Measurements from ENCODE around the gene CLASP2. TPM values are rescaled to one million over a fixed set of nuclear protein-coding genes. Genes with fewer than 3 reads are reported as not detected.

The CLASP2 gene
- total and polyA plus RNA-seq, 3 experiments from 2014 or later, result 13.7 to 53.8 (median 47.0) TPM

DNA sequence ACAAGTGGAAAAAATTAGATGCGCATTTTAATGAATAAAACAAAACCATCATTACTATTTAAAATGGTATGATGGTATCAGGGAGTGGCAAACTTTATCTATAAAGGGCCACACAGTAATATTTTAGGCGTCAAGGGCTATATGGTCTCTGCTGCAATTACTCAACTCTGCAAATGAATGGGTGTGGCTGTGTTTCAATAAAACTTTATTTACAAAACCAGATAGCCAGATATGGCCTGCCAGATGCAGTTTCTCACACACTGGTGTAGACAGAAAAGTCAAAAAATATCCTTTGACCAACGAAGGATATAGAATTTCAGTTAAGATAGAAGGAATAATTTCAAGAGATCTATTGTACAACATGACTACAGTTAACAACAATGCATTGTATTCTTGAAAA, 83.8 kb downstream of the CLASP2 start:
- no peaks in the 10 kb centered on the region for H3K9me3 Mint-ChIP-seq
- H3K36me3 ChIP-seq (ENCODE audit: insufficient read depth, low read length), result no peaks in the 10 kb centered on the region
- H3K4me3 ChIP-seq (ENCODE audit: low read length), result no peak overlapping the region
- H3K27ac ChIP-seq (ENCODE audit: low read depth, low read length), result no peak overlapping the region
- peaks cover 0 to 28% (median 8%) of the 10 kb centered on the region in 3 donors for H3K36me3 Mint-ChIP-seq
- CTCF ChIA-PET, result interaction anchor here (1.3 kb wide), 1 partner anchor 153 kb away, joined by 5 read pairs; no protein-coding TSS in a partner anchor
- no peaks in the 10 kb centered on the region for H3K4me1 ChIP-seq (ENCODE audit: insufficient read depth, low read length)
- no peak overlapping the region for H3K4me3 Mint-ChIP-seq
- POLR2A ChIA-PET, result no interaction called here
- H3K27ac Mint-ChIP-seq, result no peak overlapping the region
- no peak for DNase-seq
- peaks cover 0 to 3% (median 0%) of the 10 kb centered on the region in 3 donors for H3K4me1 Mint-ChIP-seq
- H3K27me3 ChIP-seq (ENCODE audit: insufficient read depth, low read length, poor library complexity, severe bottlenecking), result no peaks in the 10 kb centered on the region
- no peaks in the 10 kb centered on the region for H3K9me3 ChIP-seq (ENCODE audit: low read length)
- H3K27me3 Mint-ChIP-seq, result no peaks in the 10 kb centered on the region

DNA sequence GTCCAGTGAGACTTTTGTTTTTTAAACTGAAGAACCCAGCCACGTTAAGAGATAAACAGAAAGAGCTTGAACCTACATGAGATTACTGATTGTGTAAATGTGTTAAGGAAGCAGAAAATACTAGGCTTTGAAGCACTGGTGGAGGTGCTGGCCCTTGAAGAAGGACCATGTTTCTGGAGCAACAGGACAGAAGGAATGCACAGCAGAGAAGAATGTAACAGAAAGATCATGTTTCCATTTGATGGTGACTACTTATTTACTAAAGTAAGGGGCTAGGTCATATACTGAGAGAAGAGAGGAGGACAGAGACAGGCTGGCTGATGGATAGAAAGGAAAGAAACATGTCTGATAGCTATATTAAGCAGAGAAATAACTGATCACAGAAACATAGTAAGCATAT, 88.8 kb downstream of the CLASP2 start:
- Mint-ChIP-seq H3K36me3 (peaks cover 0 to 22% (median 6%) of the 10 kb centered on the region in 3 donors), H3K9me3 (no peaks in the 10 kb centered on the region)
- no peak for DNase-seq

DNA sequence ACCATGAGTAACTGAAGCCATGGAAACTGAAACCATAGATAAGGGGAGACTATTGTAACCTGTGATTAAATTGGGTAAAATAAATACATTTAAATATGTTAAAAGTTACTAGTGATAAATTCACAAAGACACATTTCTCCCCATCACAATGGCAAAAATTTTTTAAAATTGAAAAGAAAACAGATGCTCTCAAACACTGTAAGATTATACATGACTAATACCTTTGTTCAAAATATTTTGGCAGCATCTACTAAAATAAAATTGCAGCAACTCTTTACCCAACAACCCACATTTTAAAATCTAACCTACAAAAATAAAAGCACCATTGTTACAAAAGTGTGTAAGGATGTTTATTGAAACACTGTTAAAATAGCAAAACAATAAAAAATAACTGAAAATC, 93.3 kb downstream of the CLASP2 start:
- H3K9me3 Mint-ChIP-seq, result no peaks in the 10 kb centered on the region
- H3K4me3 ChIP-seq (ENCODE audit: low read length), result no peak overlapping the region
- peaks cover 4 to 37% (median 14%) of the 10 kb centered on the region in 3 donors for H3K36me3 Mint-ChIP-seq
- no peak overlapping the region for H3K27ac Mint-ChIP-seq
- no peaks in the 10 kb centered on the region for H3K9me3 ChIP-seq (ENCODE audit: low read length)
- no peak overlapping the region for H3K27ac ChIP-seq (ENCODE audit: low read depth, low read length)
- CTCF ChIA-PET, result no interaction called here
- POLR2A ChIA-PET, result no interaction called here
- no peaks in the 10 kb centered on the region for H3K27me3 Mint-ChIP-seq
- H3K36me3 ChIP-seq (ENCODE audit: insufficient read depth, low read length), result no peaks in the 10 kb centered on the region
- no peaks in the 10 kb centered on the region for H3K27me3 ChIP-seq (ENCODE audit: insufficient read depth, low read length, poor library complexity, severe bottlenecking)
- no peak overlapping the region for H3K4me3 Mint-ChIP-seq
- no peaks in the 10 kb centered on the region for H3K4me1 ChIP-seq (ENCODE audit: insufficient read depth, low read length)
- H3K4me1 Mint-ChIP-seq, result no peaks in the 10 kb centered on the region
- no peak for DNase-seq

More for the DNA sequence above, 88.8 kb downstream of the CLASP2 start:
- no peaks in the 10 kb centered on the region for H3K4me1 Mint-ChIP-seq
- H3K36me3 ChIP-seq (ENCODE audit: insufficient read depth, low read length), result no peaks in the 10 kb centered on the region
- no peak overlapping the region for H3K4me3 Mint-ChIP-seq
- no peaks in the 10 kb centered on the region for H3K27me3 Mint-ChIP-seq
- no peak overlapping the region for H3K4me3 ChIP-seq (ENCODE audit: low read length)
- ChIA-PET CTCF (no interaction called here), POLR2A (no interaction called here)
- H3K27me3 ChIP-seq (ENCODE audit: insufficient read depth, low read length, poor library complexity, severe bottlenecking), result no peaks in the 10 kb centered on the region
- no peak overlapping the region for H3K27ac Mint-ChIP-seq
- no peaks in the 10 kb centered on the region for H3K9me3 ChIP-seq (ENCODE audit: low read length)
- H3K27ac ChIP-seq (ENCODE audit: low read depth, low read length), result no peak overlapping the region
- H3K4me1 ChIP-seq (ENCODE audit: insufficient read depth, low read length), result no peaks in the 10 kb centered on the region

DNA sequence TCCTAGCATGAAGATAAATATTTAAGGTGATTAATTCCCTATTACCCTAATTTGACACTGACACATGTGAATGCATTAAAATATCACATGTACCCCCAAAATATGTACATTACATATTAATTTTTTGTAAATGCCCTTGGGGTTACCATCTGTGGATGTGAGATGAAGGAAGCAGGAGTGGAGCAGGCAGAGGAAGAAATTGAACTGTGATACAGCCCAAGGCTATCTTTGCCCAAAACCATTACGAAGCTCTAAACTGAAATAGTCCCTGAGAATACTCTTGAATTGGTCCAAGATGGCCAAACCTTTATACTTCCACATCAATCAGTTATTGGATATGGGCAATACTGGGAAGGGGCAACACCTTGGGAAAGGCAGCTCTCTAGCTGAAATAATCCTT, 105.0 kb downstream of the CLASP2 start:
- Histone ChIP-seq H3K36me3 (ENCODE audit: insufficient read depth, low read length) (no peaks in the 10 kb centered on the region), H3K27ac (ENCODE audit: low read depth, low read length) (no peak overlapping the region), H3K9me3 (ENCODE audit: low read length) (no peaks in the 10 kb centered on the region), H3K4me1 (ENCODE audit: insufficient read depth, low read length) (no peaks in the 10 kb centered on the region), H3K4me3 (ENCODE audit: low read length) (no peak overlapping the region), H3K27me3 (ENCODE audit: insufficient read depth, low read length, poor library complexity, severe bottlenecking) (no peaks in the 10 kb centered on the region)
- DNase-seq, result no peak
- Mint-ChIP-seq H3K4me3 (no peak overlapping the region), H3K27ac (no peak overlapping the region), H3K4me1 (no peaks in the 10 kb centered on the region), H3K27me3 (no peaks in the 10 kb centered on the region), H3K9me3 (no peaks in the 10 kb centered on the region), H3K36me3 (peaks cover 8 to 50% (median 15%) of the 10 kb centered on the region in 3 donors)
- ChIA-PET CTCF (no interaction called here), POLR2A (no interaction called here)

DNA sequence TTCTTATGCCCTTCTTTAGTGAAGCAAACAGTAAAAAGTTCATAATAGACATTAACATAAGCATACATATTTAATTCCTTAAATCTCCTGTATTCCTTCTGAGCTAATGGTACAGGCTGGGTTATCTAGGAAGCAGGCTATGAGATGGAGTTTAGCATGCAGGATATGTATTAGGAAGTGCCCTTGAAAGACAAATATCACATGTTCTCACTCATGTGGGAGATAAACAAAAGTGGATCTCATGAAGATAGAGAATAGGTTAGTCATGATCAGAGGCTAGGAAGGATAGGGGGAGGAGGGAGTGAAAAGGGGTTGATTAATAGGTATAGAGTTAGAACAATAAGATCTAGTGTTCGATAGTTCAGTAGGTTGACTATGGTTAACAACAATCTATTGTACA, 105.4 kb downstream of the CLASP2 start:
- ChIA-PET CTCF (no interaction called here), POLR2A (no interaction called here)
- Mint-ChIP-seq H3K4me3 (no peak overlapping the region), H3K27me3 (no peaks in the 10 kb centered on the region), H3K4me1 (no peaks in the 10 kb centered on the region), H3K27ac (peak overlapping the region in 1 of 8 donors; percentile 25), H3K9me3 (no peaks in the 10 kb centered on the region), H3K36me3 (peaks cover 8 to 48% (median 17%) of the 10 kb centered on the region in 3 donors)
- Histone ChIP-seq H3K27me3 (ENCODE audit: insufficient read depth, low read length, poor library complexity, severe bottlenecking) (no peaks in the 10 kb centered on the region), H3K4me1 (ENCODE audit: insufficient read depth, low read length) (no peaks in the 10 kb centered on the region), H3K36me3 (ENCODE audit: insufficient read depth, low read length) (no peaks in the 10 kb centered on the region), H3K9me3 (ENCODE audit: low read length) (no peaks in the 10 kb centered on the region), H3K27ac (ENCODE audit: low read depth, low read length) (no peak overlapping the region), H3K4me3 (ENCODE audit: low read length) (no peak overlapping the region)
- no peak for DNase-seq

DNA sequence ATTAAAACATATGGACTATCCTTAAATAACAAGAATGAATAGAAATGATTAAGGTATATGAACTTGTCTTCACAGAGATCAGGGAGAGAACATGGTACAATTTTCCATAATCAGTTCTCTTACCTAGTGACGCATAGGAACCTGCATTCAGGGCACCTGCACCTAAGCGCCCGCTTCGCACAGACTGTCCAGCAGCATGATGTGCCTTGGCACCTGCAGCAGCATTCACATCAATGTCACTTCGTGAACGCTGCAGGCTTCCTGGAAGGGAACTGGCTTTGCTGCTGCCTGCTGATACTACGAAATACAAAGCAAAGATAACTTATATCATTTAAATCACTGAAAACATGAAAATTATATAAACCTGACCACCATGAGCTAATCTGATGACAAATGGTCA, 115.2 kb downstream of the CLASP2 start:
- H3K9me3 Mint-ChIP-seq, result no peaks in the 10 kb centered on the region
- Histone ChIP-seq H3K4me1 (ENCODE audit: insufficient read depth, low read length) (no peaks in the 10 kb centered on the region), H3K36me3 (ENCODE audit: insufficient read depth, low read length) (peaks cover 17% of the 10 kb centered on the region), H3K27ac (ENCODE audit: low read depth, low read length) (no peak overlapping the region), H3K9me3 (ENCODE audit: low read length) (no peaks in the 10 kb centered on the region), H3K27me3 (ENCODE audit: insufficient read depth, low read length, poor library complexity, severe bottlenecking) (no peaks in the 10 kb centered on the region), H3K4me3 (ENCODE audit: low read length) (no peak overlapping the region)
- H3K36me3 Mint-ChIP-seq, result peaks cover 18 to 83% (median 40%) of the 10 kb centered on the region in 3 donors
- ChIA-PET POLR2A (no interaction called here), CTCF (no interaction called here)
- H3K4me1 Mint-ChIP-seq, result peaks cover 0 to 6% (median 0%) of the 10 kb centered on the region in 3 donors
- no peak overlapping the region for H3K4me3 Mint-ChIP-seq
- H3K27me3 Mint-ChIP-seq, result no peaks in the 10 kb centered on the region
- H3K27ac Mint-ChIP-seq, result no peak overlapping the region
- no peak for DNase-seq

DNA sequence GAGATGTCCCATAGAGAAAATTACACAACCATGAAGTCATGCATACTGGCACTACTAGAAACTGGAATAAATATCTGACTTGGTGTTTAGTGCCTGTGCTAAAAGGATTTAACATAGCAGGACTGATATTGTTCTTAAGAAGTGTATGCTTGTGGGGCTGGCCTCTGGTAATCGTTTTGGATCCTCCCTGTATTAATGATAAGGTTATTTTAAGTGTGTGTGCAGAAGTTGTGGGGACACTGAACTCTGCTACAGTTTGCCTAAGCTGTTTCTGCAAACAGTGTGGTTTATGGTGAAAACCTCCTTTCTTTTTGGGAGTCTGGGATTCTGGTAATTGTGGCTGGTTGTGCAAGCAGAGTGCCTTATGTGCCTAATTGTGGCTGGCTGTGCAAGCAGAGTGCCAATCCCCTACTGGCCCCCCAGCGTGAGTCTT, 120.8 kb downstream of the CLASP2 start:
- H3K4me1 Mint-ChIP-seq, result peaks cover 0 to 6% (median 0%) of the 10 kb centered on the region in 3 donors
- no peak overlapping the region for H3K4me3 Mint-ChIP-seq
- Histone ChIP-seq H3K27ac (ENCODE audit: low read depth, low read length) (no peak overlapping the region), H3K27me3 (ENCODE audit: insufficient read depth, low read length, poor library complexity, severe bottlenecking) (no peaks in the 10 kb centered on the region), H3K4me1 (ENCODE audit: insufficient read depth, low read length) (no peaks in the 10 kb centered on the region), H3K36me3 (ENCODE audit: insufficient read depth, low read length) (no peaks in the 10 kb centered on the region), H3K4me3 (ENCODE audit: low read length) (no peak overlapping the region), H3K9me3 (ENCODE audit: low read length) (no peaks in the 10 kb centered on the region)
- H3K27ac Mint-ChIP-seq, result peak overlapping the region in 4 of 8 donors; percentile 3 to 56 (median 18)
- ChIA-PET POLR2A (no interaction called here), CTCF (interaction anchor here (1.0 kb wide), 1 partner anchor 190 kb away, joined by 3 read pairs; no protein-coding TSS in a partner anchor)
- H3K36me3 Mint-ChIP-seq, result peaks cover 3 to 60% (median 11%) of the 10 kb centered on the region in 3 donors
- DNase-seq, result no peak
- H3K9me3 Mint-ChIP-seq, result no peaks in the 10 kb centered on the region
- no peaks in the 10 kb centered on the region for H3K27me3 Mint-ChIP-seq

DNA sequence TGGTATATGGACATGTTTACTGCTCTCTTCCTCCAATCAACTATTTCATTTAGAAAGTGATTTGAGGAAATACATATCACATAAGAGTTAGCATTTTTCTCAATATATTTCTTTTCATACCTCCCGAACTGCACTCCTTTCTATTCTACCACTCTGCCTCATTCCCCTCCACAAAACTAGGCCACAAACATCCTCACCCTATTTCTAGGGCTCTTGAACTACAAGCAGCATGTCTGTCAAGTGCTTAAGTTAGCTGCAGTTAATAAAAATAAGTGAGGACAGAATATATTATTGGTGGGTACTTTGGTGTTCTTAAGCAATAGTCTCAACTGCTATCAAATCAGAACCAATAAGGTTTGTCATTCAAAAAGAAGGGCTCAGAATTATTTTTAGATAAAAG, 125.1 kb downstream of the CLASP2 start:
- no peaks in the 10 kb centered on the region for H3K9me3 Mint-ChIP-seq
- ChIA-PET POLR2A (no interaction called here), CTCF (no interaction called here)
- DNase-seq, result no peak
- Histone ChIP-seq H3K36me3 (ENCODE audit: insufficient read depth, low read length) (no peaks in the 10 kb centered on the region), H3K9me3 (ENCODE audit: low read length) (no peaks in the 10 kb centered on the region), H3K4me1 (ENCODE audit: insufficient read depth, low read length) (no peaks in the 10 kb centered on the region), H3K4me3 (ENCODE audit: low read length) (no peak overlapping the region), H3K27ac (ENCODE audit: low read depth, low read length) (no peak overlapping the region), H3K27me3 (ENCODE audit: insufficient read depth, low read length, poor library complexity, severe bottlenecking) (no peaks in the 10 kb centered on the region)
- H3K4me1 Mint-ChIP-seq, result no peaks in the 10 kb centered on the region
- peaks cover 0 to 58% (median 7%) of the 10 kb centered on the region in 3 donors for H3K36me3 Mint-ChIP-seq
- no peak overlapping the region for H3K4me3 Mint-ChIP-seq
- peak overlapping the region in 3 of 8 donors; percentile 5 to 83 (median 48) for H3K27ac Mint-ChIP-seq
- H3K27me3 Mint-ChIP-seq, result no peaks in the 10 kb centered on the region

DNA sequence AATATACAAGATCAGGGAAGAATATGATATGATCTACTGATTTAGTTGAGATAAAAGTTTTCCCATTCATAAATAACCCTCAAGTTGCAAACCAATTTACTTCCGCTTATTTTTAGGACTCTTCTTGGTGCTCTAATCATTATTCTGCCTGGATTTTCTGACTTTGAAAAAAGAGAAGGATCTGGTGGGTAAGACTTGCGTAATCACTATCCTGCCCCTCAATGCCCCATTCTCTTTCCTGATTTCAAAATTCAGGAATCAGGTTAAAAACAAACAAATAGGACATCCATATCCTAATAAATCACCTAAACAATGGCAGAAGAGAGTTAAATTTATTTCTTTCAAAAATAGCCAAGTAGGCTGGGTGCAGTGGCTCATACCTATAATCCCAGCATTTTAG, 127.5 kb downstream of the CLASP2 start:
- no peaks in the 10 kb centered on the region for H3K4me1 ChIP-seq (ENCODE audit: insufficient read depth, low read length)
- DNase-seq, result no peak
- no peaks in the 10 kb centered on the region for H3K9me3 Mint-ChIP-seq
- ChIA-PET POLR2A (no interaction called here), CTCF (no interaction called here)
- no peaks in the 10 kb centered on the region for H3K27me3 ChIP-seq (ENCODE audit: insufficient read depth, low read length, poor library complexity, severe bottlenecking)
- no peak overlapping the region for H3K27ac Mint-ChIP-seq
- H3K4me1 Mint-ChIP-seq, result no peaks in the 10 kb centered on the region
- no peaks in the 10 kb centered on the region for H3K27me3 Mint-ChIP-seq
- no peak overlapping the region for H3K4me3 ChIP-seq (ENCODE audit: low read length)
- H3K27ac ChIP-seq (ENCODE audit: low read depth, low read length), result no peak overlapping the region
- H3K36me3 Mint-ChIP-seq, result peaks cover 0 to 58% (median 12%) of the 10 kb centered on the region in 3 donors
- no peaks in the 10 kb centered on the region for H3K36me3 ChIP-seq (ENCODE audit: insufficient read depth, low read length)
- H3K4me3 Mint-ChIP-seq, result no peak overlapping the region
- H3K9me3 ChIP-seq (ENCODE audit: low read length), result no peaks in the 10 kb centered on the region
